ENCODE data around the gene COPS4.

COPS4 gene

DNA sequence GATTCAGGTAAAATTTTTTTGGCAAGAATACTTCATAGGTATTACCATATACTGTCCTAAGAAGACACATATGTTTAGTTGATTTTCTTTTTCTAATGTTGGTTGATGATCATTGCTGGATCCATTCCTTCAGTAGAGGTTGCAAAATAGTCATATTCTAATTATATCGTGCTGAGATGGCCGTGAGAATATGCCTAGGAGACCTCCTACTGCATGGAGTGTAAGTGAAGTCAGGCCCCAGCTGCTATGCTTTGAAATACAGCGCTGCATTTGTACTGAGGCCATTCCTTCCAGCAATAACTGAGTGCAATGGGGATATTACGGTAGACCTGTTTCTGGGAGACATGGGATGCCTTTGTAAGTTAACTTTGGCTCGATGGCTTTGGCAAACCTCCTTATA is 86.3 kb downstream of the COPS4 start:
- no peak for DNase-seq (ENCODE audit: low read depth in 2 of 2)

DNA sequence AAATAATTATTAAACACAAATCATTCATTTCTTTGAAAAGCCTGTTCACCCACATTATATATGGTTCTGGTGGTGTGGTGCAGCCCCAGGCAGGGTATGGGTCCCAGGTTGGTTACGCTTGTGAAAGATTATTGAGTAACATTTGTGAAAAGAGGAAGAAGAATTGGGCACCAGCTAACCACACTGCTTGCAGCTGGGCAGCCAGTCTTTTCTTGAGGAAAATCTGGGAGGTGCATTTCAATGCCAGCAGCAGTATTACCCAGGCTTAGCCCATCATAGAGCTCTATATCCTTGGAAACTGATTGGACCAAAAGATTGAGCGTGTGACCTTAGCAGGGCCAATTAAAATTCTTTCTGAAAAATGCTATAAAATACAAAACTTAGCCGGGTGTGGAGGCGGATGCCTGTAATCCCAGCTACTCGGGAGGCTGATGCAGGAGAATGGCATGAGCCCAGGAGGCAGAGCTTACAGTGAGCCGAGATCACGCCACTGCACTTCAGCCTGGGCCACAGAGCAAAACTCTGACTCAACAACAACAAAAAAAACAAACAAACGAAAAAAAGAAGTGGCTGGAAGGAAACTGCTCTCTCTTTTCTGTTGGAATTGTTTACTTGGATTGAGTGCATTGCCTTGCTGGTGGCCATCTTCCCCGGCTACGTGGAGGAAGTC is 89.3 kb downstream of the COPS4 start:
- DNase-seq (ENCODE audit: low read depth in 2 of 2) = no peak
